Liver (tissue), 3 donors: ENCODE data around the gene AOPEP.

Experiments used
- ATF3 ChIP-seq: IDR thresholded peaks from 2 replicates; pipeline ENCODE4 v1.6.1; 2016; ENCODE audit warnings: antibody characterized with exemption
- CTCF ChIP-seq: fragments of 150-350 bp; IDR thresholded peaks from 2 replicates; pipeline ENCODE4 v1.5.1; 2017; ENCODE audit warnings: improper control_type of control experiment, low read depth, low read length; ENCODE audit not compliant: missing input control
- EGR1 ChIP-seq, 2 donors: IDR thresholded peaks; 2 replicates each; pipeline ENCODE4 v1.6.1; 2016 to 2018; ENCODE audit warnings: antibody characterized with exemption in 2 of 2, low read depth in 2 of 2
- FOXA1 ChIP-seq: IDR thresholded peaks from 2 replicates; pipeline ENCODE4 v1.6.1; 2016; ENCODE audit warnings: antibody characterized with exemption
- MAX ChIP-seq: IDR thresholded peaks from 2 replicates; pipeline ENCODE4 v1.6.1; 2016; ENCODE audit warnings: antibody characterized with exemption
- NR2F2 ChIP-seq: IDR thresholded peaks from 2 replicates; pipeline ENCODE4 v1.6.1; 2016; ENCODE audit warnings: antibody characterized with exemption
- TAF1 ChIP-seq: conservative IDR thresholded peaks from 2 replicates; pipeline ENCODE4 v1.6.1; 2016; ENCODE audit warnings: antibody characterized with exemption, mild to moderate bottlenecking
- TF ChIP-seq, protein P1 (sequence below): IDR thresholded peaks from 2 replicates; pipeline ENCODE4 v1.6.1; 2016; ENCODE audit warnings: antibody characterized with exemption, mild to moderate bottlenecking
- donor health status: healthy.
- donor health status: healthy.

DNA sequence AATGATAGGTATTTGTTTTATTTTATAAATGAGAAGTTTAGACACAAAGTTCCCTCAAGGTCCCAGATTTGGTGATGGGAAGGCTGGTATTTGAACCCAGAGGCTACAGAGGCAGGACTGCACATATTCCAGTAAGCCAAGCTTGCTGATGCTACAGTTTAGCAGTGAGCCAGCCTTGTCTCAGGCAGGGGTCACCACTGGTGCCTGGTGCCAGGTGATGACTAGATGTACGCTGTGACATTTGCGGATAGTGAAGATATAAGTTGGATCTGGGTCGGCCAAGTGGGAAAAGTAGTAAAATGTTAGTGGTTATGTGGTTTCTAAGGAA lies 143.9 kb downstream of the AOPEP start:
- TF ChIP-seq TAF1 = no peak
- no peak for TF ChIP-seq CTCF
- no peak for TF ChIP-seq NR2F2
- no peak for TF ChIP-seq MAX
- TF ChIP-seq, protein P1, sequence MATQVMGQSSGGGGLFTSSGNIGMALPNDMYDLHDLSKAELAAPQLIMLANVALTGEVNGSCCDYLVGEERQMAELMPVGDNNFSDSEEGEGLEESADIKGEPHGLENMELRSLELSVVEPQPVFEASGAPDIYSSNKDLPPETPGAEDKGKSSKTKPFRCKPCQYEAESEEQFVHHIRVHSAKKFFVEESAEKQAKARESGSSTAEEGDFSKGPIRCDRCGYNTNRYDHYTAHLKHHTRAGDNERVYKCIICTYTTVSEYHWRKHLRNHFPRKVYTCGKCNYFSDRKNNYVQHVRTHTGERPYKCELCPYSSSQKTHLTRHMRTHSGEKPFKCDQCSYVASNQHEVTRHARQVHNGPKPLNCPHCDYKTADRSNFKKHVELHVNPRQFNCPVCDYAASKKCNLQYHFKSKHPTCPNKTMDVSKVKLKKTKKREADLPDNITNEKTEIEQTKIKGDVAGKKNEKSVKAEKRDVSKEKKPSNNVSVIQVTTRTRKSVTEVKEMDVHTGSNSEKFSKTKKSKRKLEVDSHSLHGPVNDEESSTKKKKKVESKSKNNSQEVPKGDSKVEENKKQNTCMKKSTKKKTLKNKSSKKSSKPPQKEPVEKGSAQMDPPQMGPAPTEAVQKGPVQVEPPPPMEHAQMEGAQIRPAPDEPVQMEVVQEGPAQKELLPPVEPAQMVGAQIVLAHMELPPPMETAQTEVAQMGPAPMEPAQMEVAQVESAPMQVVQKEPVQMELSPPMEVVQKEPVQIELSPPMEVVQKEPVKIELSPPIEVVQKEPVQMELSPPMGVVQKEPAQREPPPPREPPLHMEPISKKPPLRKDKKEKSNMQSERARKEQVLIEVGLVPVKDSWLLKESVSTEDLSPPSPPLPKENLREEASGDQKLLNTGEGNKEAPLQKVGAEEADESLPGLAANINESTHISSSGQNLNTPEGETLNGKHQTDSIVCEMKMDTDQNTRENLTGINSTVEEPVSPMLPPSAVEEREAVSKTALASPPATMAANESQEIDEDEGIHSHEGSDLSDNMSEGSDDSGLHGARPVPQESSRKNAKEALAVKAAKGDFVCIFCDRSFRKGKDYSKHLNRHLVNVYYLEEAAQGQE = no peak
- TF ChIP-seq FOXA1 = no peak
- no peak for TF ChIP-seq EGR1 (IDR thresholded peaks at IDR 0.05; ENCODE audit: low read depth in 2 of 2)
- no peak for TF ChIP-seq ATF3
